ENCODE results near the gene SLC33A1. TPM values are rescaled to one million over a fixed set of nuclear protein-coding genes. Genes with fewer than 3 reads are reported as not detected.
A peak's percentile ranks its signal among the peaks of the same experiment; 100 is the strongest.

The SLC33A1 gene
- polyA plus RNA-seq, 3 donors: 9.7 to 19.1 (median 15.0) TPM

GRCh38 chr3:155891321-155891720 lies 37.1 kb upstream of the SLC33A1 start:
- Histone ChIP-seq H3K79me2 (ENCODE audit: insufficient read depth, low read length) (peaks cover 90% of the 10 kb centered on the region), H3K36me3 (replicated peaks in 1 of 2; ENCODE audit: control insufficient read depth in 1 of 2, insufficient read depth in 2 of 2, low read length in 2 of 2) (peaks cover 11 to 37% of the 10 kb centered on the region in 2 donors), H3K4me2 (replicated peaks; ENCODE audit: extremely low read depth, low read length, poor library complexity, severe bottlenecking) (no peak overlapping the region), H3K9me3 (replicated peaks in 1 of 2; ENCODE audit: control insufficient read depth in 1 of 2, insufficient read depth in 1 of 2, low read length in 2 of 2) (no peaks in the 10 kb centered on the region), H3K27ac (ENCODE audit: low read depth in 1 of 2, low read length in 2 of 2) (peak overlapping the region in 1 of 2 donors; percentile 8), H3K4me1 (ENCODE audit: control insufficient read depth in 1 of 2, insufficient read depth in 2 of 2, low read length in 2 of 2) (peaks cover 0 to 7% of the 10 kb centered on the region in 2 donors), H4K20me1 (ENCODE audit: insufficient read depth, low read length) (peaks cover 18% of the 10 kb centered on the region), H3K9ac (ENCODE audit: insufficient read depth, low read length, poor library complexity, severe bottlenecking) (no peak overlapping the region), H3K27me3 (ENCODE audit: control insufficient read depth in 2 of 2, insufficient read depth in 2 of 2, low read length in 2 of 2) (no peaks in the 10 kb centered on the region), H3K4me3 (replicated peaks in 1 of 3; ENCODE audit: low read depth in 2 of 3, low read length in 3 of 3) (no peak overlapping the region), H2AFZ (ENCODE audit: insufficient read depth, low read depth, low read length, poor library complexity, severe bottlenecking) (no peak overlapping the region)
- no peak for DNase-seq
- no peak for TF ChIP-seq CTCF (IDR thresholded peaks at IDR 0.05)
- Mint-ChIP-seq H3K27me3 (ENCODE audit: low read depth in 3 of 3) (peaks cover 0 to 2% (median 0%) of the 10 kb centered on the region in 3 donors), H3K36me3 (peaks cover 20 to 32% of the 10 kb centered on the region in 2 donors), H3K4me3 (no peak overlapping the region), H3K9me3 (no peaks in the 10 kb centered on the region), H3K27ac (peak overlapping the region in 2 of 7 donors; percentile 58 to 76), H3K4me1 (peaks cover 21% of the 10 kb centered on the region)
- WGBS (ENCODE audit: insufficient coverage): 96% methylated on average over 3 of the region's 5 CpGs
- intact Hi-C loops (cut with micrococcal nuclease): no loop called here

GRCh38 chr3:155890671-155891190 lies 36.5 kb upstream of the SLC33A1 start:
- peak in 1 of 3 donors; percentile 9 for DNase-seq
- H3K36me3 ChIP-seq (replicated peaks in 1 of 2; ENCODE audit: control insufficient read depth in 1 of 2, insufficient read depth in 2 of 2, low read length in 2 of 2): peaks cover 11 to 31% of the 10 kb centered on the region in 2 donors
- Mint-ChIP-seq H3K27me3 (ENCODE audit: low read depth in 3 of 3) (peaks cover 0 to 2% (median 0%) of the 10 kb centered on the region in 3 donors), H3K4me3 (no peak overlapping the region), H3K4me1 (peaks cover 24% of the 10 kb centered on the region), H3K36me3 (peaks cover 20 to 26% of the 10 kb centered on the region in 2 donors), H3K27ac (peak overlapping the region in 2 of 7 donors; percentile 38 to 54), H3K9me3 (no peaks in the 10 kb centered on the region)
- no peak overlapping the region for H3K4me3 ChIP-seq (replicated peaks in 1 of 3; ENCODE audit: low read depth in 2 of 3, low read length in 3 of 3)
- H3K9me3 ChIP-seq (replicated peaks in 1 of 2; ENCODE audit: control insufficient read depth in 1 of 2, insufficient read depth in 1 of 2, low read length in 2 of 2): no peaks in the 10 kb centered on the region
- no peak overlapping the region for H2AFZ ChIP-seq (ENCODE audit: insufficient read depth, low read depth, low read length, poor library complexity, severe bottlenecking)
- peaks cover 0 to 7% of the 10 kb centered on the region in 2 donors for H3K4me1 ChIP-seq (ENCODE audit: control insufficient read depth in 1 of 2, insufficient read depth in 2 of 2, low read length in 2 of 2)
- peaks cover 24% of the 10 kb centered on the region for H4K20me1 ChIP-seq (ENCODE audit: insufficient read depth, low read length)
- intact Hi-C loops (cut with micrococcal nuclease): no loop called here
- H3K27ac ChIP-seq (ENCODE audit: low read depth in 1 of 2, low read length in 2 of 2): peak overlapping the region in 1 of 2 donors; percentile 20
- TF ChIP-seq CTCF (IDR thresholded peaks at IDR 0.05): no peak
- H3K4me2 ChIP-seq (replicated peaks; ENCODE audit: extremely low read depth, low read length, poor library complexity, severe bottlenecking): no peak overlapping the region
- no peaks in the 10 kb centered on the region for H3K27me3 ChIP-seq (ENCODE audit: control insufficient read depth in 2 of 2, insufficient read depth in 2 of 2, low read length in 2 of 2)
- H3K9ac ChIP-seq (ENCODE audit: insufficient read depth, low read length, poor library complexity, severe bottlenecking): no peak overlapping the region
- WGBS (ENCODE audit: insufficient coverage): 0% methylated on average over 1 of the region's 2 CpGs
- peaks cover 94% of the 10 kb centered on the region for H3K79me2 ChIP-seq (ENCODE audit: insufficient read depth, low read length)
